ACC112 (cell line): Measurements from ENCODE around the gene MMP20.
"Not testable (repeated sequence)": the region's sequence is repeated elsewhere in the genome, so short reads cannot be mapped to it uniquely, and the experiment has no call there.

Experiments used
- H2AFZ ChIP-seq: fragments of 200-600 bp; sonication (generic); one replicate; pipeline ENCODE4 v1.6.0; 2017; ENCODE audit warnings: antibody characterized with exemption, low read length; ENCODE audit not compliant: unreplicated experiment
- H3K27ac ChIP-seq: fragments of 200-600 bp; sonication (generic); 2 replicates; pipeline ENCODE4 v1.5.1; 2014; ENCODE audit warnings: low read depth, mild to moderate bottlenecking, antibody characterized with exemption, low read length, moderate library complexity
- H3K27me3 ChIP-seq: fragments of 200-600 bp; sonication (generic); 2 replicates; pipeline ENCODE4 v1.6.1; 2014; ENCODE audit warnings: mild to moderate bottlenecking, antibody characterized with exemption, low read length, moderate library complexity, mixed read lengths; ENCODE audit not compliant: insufficient read depth
- H3K36me3 ChIP-seq: fragments of 200-600 bp; sonication (generic); 2 replicates; pipeline ENCODE4 v1.6.1; 2016; ENCODE audit warnings: mild to moderate bottlenecking, antibody characterized with exemption, low read length, moderate library complexity, mixed read lengths; ENCODE audit not compliant: insufficient read depth
- H3K4me1 ChIP-seq: fragments of 200-600 bp; sonication (generic); one replicate; pipeline ENCODE4 v1.6.1; 2016; ENCODE audit warnings: low read length, mixed read lengths; ENCODE audit not compliant: insufficient read depth, unreplicated experiment, control insufficient read depth
- H3K4me3 ChIP-seq: fragments of 200-600 bp; sonication (generic); 2 replicates; pipeline ENCODE4 v1.5.1; 2014; ENCODE audit warnings: mild to moderate bottlenecking, low read depth, low read length
- H3K79me2 ChIP-seq: fragments of 200-600 bp; sonication (generic); one replicate; pipeline ENCODE4 v1.6.0; 2016; ENCODE audit warnings: low read length; ENCODE audit not compliant: control insufficient read depth, unreplicated experiment, insufficient read depth

The MMP20 gene

GRCh38 chr11:102647430-102647829 is 22.3 kb upstream of the MMP20 start:
- Histone ChIP-seq H3K4me1 (no peaks in the 10 kb centered on the region), H3K27ac (no peak overlapping the region), H2AFZ (no peak overlapping the region), H3K27me3 (no peaks in the 10 kb centered on the region; the same call in 1 of the 2 replicates), H3K79me2 (no peaks in the 10 kb centered on the region), H3K36me3 (no peaks in the 10 kb centered on the region), H3K4me3 (no peak overlapping the region)

GRCh38 chr11:102643941-102644340 is 18.8 kb upstream of the MMP20 start:
- Histone ChIP-seq H3K4me3 (no peak overlapping the region), H3K36me3 (no peaks in the 10 kb centered on the region), H3K27me3 (no peaks in the 10 kb centered on the region), H3K4me1 (no peaks in the 10 kb centered on the region), H3K27ac (no peak overlapping the region), H2AFZ (no peak overlapping the region), H3K79me2 (no peaks in the 10 kb centered on the region)

GRCh38 chr11:102640946-102641345 is 15.8 kb upstream of the MMP20 start:
- no peaks in the 10 kb centered on the region for H3K79me2 ChIP-seq
- no peak overlapping the region for H3K4me3 ChIP-seq
- H3K4me1 ChIP-seq: no peaks in the 10 kb centered on the region
- no peak overlapping the region for H2AFZ ChIP-seq
- H3K27ac ChIP-seq: no peak overlapping the region
- no peaks in the 10 kb centered on the region for H3K27me3 ChIP-seq
- no peaks in the 10 kb centered on the region for H3K36me3 ChIP-seq

GRCh38 chr11:102639656-102640055 is 14.5 kb upstream of the MMP20 start:
- no peak overlapping the region for H3K27ac ChIP-seq
- H3K36me3 ChIP-seq: no peaks in the 10 kb centered on the region
- no peaks in the 10 kb centered on the region for H3K79me2 ChIP-seq
- H3K27me3 ChIP-seq: no peaks in the 10 kb centered on the region
- no peaks in the 10 kb centered on the region for H3K4me1 ChIP-seq
- H3K4me3 ChIP-seq: no peak overlapping the region
- no peak overlapping the region for H2AFZ ChIP-seq

DNA sequence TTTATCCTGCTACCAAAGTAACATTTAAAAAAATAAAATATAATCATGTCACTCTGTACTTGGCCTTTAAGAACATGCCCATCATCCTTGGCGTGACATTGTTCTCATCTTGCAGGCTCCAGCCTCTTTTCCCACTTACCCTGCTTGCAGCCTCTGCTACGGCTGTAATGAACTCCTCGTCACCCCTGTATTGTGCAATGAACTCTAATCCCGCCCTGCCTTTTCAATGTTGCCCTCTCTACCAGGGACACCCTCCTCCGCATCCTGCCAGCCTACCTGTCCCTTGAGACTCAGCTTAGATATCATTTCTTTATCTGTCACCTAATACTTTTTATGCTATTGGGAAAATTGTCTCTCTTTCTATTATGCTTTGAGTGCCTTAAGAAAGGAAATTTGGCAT is 12.6 kb upstream of the MMP20 start:
- Histone ChIP-seq H2AFZ (no peak overlapping the region), H3K27me3 (no peaks in the 10 kb centered on the region), H3K27ac (no peak overlapping the region), H3K79me2 (no peaks in the 10 kb centered on the region), H3K4me3 (no peak overlapping the region), H3K4me1 (no peaks in the 10 kb centered on the region), H3K36me3 (no peaks in the 10 kb centered on the region)

- Histone ChIP-seq H3K79me2 (no peaks in the 10 kb centered on the region), H3K27ac (no peak overlapping the region), H3K4me3 (no peak overlapping the region), H3K4me1 (no peaks in the 10 kb centered on the region), H3K36me3 (no peaks in the 10 kb centered on the region), H3K27me3 (no peaks in the 10 kb centered on the region), H2AFZ (no peak overlapping the region)
Observed at GRCh38 chr11:102633385-102634026, 8.4 kb upstream of the MMP20 start.

- no peak overlapping the region for H3K4me3 ChIP-seq
- no peaks in the 10 kb centered on the region for H3K36me3 ChIP-seq
- H2AFZ ChIP-seq: no peak overlapping the region
- no peaks in the 10 kb centered on the region for H3K4me1 ChIP-seq
- no peaks in the 10 kb centered on the region for H3K27me3 ChIP-seq
- H3K79me2 ChIP-seq: no peaks in the 10 kb centered on the region
- H3K27ac ChIP-seq: no peak overlapping the region
Observed at GRCh38 chr11:102632026-102632425, 6.9 kb upstream of the MMP20 start.

DNA sequence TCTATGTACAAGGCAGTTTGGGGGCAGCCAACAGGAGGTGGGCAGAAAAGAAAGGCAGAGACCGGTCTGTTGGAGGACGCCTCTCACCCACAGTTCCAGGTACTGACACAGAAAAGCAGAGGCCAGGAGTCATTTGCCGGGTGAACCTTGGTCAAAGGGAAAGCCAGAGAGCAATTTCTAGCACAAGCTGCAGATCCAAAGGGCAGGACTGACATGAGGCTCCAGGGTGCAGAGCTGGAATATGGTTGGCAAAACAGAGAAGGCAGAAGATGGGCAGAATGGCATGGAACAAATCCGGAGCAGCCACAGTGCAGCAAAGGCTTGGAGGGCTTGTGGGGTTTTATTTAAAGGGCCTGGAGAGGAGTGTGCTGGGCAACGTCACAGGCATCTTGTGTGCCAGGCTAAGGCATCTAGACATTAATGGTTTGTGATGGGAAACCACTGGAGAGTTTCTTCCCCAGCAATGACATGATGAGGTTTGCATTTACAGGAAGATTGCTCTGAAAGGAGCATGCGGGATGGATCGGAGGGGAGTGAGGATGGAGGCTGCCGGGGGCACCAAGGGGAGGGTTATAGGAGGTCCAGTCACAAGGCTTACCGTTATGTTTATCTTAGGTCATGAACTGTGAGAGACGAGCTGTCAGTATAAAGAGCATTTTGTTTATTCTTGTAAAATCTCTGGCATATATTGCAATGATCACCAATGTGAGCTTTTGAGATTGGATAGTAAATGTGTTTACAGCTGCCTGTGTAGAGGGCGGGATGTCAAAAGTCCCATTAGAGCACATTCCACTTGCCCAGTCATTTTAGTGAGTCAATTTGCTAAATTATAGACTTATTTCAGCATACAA is 5.7 kb upstream of the MMP20 start:
- Histone ChIP-seq H3K4me3 (no peak overlapping the region), H3K27me3 (no peaks in the 10 kb centered on the region), H3K27ac (no peak overlapping the region), H3K79me2 (no peaks in the 10 kb centered on the region), H2AFZ (no peak overlapping the region), H3K4me1 (no peaks in the 10 kb centered on the region), H3K36me3 (no peaks in the 10 kb centered on the region)

DNA sequence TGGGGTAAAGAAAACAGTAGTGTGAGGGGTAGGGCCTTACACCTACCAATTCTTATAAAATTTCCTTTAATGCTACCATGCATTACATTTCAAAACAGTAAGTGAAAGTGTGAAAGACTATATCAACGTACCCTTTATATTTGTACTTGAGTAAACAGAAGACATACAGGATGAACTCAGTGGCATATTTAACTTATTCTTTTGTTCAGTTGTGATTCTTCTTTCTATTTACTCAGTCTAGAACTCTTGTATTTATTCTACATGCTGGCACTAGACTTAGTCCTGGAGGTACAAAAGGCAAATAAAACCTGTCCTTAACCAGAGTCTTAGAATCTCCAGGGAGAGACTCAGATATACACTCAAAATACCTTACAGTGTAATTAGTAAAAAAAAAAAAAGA is 4.8 kb upstream of the MMP20 start:
- not testable (repeated sequence) for H3K27me3 ChIP-seq, H3K36me3 ChIP-seq, H3K4me3 ChIP-seq, H3K79me2 ChIP-seq, H3K4me1 ChIP-seq, H2AFZ ChIP-seq, H3K27ac ChIP-seq

DNA sequence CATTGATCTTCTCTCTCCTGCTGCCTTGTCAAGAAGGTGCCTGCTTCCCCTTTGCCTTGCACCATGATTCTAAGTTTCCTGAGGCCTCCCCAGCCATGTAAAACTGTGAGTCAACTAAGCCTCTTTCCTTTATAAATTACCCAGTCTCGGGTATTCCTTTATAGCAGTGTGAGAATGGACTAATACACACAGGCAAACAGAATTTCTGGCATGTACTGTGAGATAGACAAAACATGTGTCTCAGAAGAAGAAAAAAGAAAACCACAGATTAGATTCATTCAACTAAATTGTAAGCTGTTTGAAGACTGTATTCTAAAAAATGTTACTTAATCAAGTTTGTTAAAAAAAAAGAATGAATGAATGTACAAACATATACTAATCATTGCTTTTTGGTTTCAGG is 1.5 kb upstream of the MMP20 start:
- H3K27me3 ChIP-seq: no peaks in the 10 kb centered on the region
- no peaks in the 10 kb centered on the region for H3K79me2 ChIP-seq
- H2AFZ ChIP-seq: no peak overlapping the region
- no peaks in the 10 kb centered on the region for H3K4me1 ChIP-seq
- H3K36me3 ChIP-seq: no peaks in the 10 kb centered on the region
- H3K27ac ChIP-seq: no peak overlapping the region
- no peak overlapping the region for H3K4me3 ChIP-seq

- H3K4me1 ChIP-seq: peaks cover 13% of the 10 kb centered on the region
Observed at GRCh38 chr11:102623998-102624397, 1.1 kb downstream of the MMP20 start.

More at GRCh38 chr11:102623998-102624397, 1.1 kb downstream of the MMP20 start:
- Histone ChIP-seq H3K27ac (no peak overlapping the region), H3K27me3 (no peaks in the 10 kb centered on the region), H2AFZ (no peak overlapping the region), H3K36me3 (no peaks in the 10 kb centered on the region), H3K4me3 (no peak overlapping the region), H3K79me2 (no peaks in the 10 kb centered on the region)
